Left lobe of liver (tissue), 2 donors: Measurements from ENCODE around the gene SLC66A1. TPM values are rescaled to one million over a fixed set of nuclear protein-coding genes. Genes with fewer than 3 reads are reported as not detected.
"Not testable (repeated sequence)": the region's sequence is repeated elsewhere in the genome, so short reads cannot be mapped to it uniquely, and the experiment has no call there.

Source experiments
- ATAC-seq: fragments of 200-7000 bp; cut with Tn5 transposase; one replicate; pipeline ENCODE4 v1.9.1; 2020; ENCODE audit warnings: mild to moderate bottlenecking, moderate library complexity
- DNase-seq: peaks from one replicate; pipeline ENCODE4 v3.0.0-alpha.2; 2020; ENCODE audit warnings: low spot score
- total RNA-seq: library from RNA; stranded (reverse); gene quantifications from one replicate; pipeline ENCODE4 v1.2.1, GENCODE V29; 2021
- donor health status: DM: no; HTN: no; CAD: no; lungs with moderate emphysema.
- donor health status: DM: no; HTN: yes; CAD: no.

SLC66A1 gene
- total RNA-seq, 1 donor from 2014 or later = 9.1 TPM

GRCh38 chr1:19304081-19304480, 8.0 kb upstream of the SLC66A1 start:
- not testable (repeated sequence) for DNase-seq, ATAC-seq

DNA sequence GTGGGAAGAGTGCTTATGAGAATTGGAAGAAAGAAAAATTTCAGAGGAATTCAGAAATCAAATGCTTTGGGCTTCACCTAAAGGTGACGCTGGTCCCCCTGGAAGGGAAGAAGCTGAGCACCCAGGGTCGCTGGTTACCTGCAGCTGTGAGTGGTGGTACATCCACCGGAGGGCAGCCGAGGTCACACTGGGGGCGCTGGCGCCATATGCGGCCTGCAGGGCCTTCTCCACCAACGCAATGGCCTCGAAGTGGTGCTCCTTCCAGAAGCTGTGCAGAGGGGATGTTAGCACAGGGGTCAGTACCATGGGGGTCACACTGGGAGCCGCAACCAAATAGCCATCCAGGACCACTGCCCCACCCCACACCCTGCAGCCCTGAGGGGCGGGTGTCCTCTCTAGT, 6.2 kb upstream of the SLC66A1 start:
- DNase-seq = no peak

DNA sequence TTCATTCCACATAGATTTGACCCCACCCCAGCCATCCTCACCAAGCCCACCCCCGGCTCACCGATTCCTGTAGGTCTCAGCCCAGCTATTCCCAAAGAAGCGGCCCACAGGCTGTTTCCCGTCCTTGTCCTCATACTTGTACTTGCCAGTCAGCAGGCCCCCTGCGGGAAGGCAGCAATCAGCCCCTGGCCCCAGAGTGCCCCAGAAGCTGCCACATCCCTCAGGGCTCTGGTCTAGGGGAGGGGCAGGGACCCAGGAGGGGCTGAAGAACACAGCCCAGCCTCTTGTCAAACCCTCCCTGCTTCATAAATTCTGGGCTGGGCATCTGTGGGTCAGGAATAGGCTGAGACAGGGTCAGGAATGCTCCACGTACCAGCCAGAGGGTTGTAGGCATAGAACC, 5.2 kb upstream of the SLC66A1 start:
- ATAC-seq (no peak), DNase-seq (no peak)

More for the DNA sequence above, 6.2 kb upstream of the SLC66A1 start:
- no peak for ATAC-seq

GRCh38 chr1:19307794-19308508, 4.2 kb upstream of the SLC66A1 start:
- no peak for DNase-seq
- no peak for ATAC-seq

GRCh38 chr1:19308509-19308907, 3.6 kb upstream of the SLC66A1 start:
- no peak for ATAC-seq
- no peak for DNase-seq

- ATAC-seq = no peak
- no peak for DNase-seq
Measured at GRCh38 chr1:19309123-19309813, 2.9 kb upstream of the SLC66A1 start.

DNA sequence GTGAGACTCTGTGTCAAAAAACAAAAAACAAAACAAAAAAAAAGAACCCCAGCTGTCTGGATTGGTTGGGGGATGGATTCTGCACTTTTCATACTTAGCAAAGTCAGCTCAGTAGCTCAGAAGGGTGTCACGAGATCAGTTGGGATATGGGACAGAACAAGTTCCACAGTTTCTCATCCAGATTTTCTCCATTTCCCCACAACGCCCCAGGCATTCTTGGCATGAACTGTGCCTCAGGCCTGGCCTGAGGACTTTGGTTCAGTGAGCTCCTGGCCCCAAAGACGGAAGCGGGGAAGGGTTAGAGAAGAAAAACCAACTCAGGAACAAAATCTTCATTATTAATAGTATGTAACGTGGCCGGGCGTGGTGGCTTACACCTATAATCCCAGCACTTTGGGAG, 2.1 kb upstream of the SLC66A1 start:
- no peak for ATAC-seq
- no peak for DNase-seq

DNA sequence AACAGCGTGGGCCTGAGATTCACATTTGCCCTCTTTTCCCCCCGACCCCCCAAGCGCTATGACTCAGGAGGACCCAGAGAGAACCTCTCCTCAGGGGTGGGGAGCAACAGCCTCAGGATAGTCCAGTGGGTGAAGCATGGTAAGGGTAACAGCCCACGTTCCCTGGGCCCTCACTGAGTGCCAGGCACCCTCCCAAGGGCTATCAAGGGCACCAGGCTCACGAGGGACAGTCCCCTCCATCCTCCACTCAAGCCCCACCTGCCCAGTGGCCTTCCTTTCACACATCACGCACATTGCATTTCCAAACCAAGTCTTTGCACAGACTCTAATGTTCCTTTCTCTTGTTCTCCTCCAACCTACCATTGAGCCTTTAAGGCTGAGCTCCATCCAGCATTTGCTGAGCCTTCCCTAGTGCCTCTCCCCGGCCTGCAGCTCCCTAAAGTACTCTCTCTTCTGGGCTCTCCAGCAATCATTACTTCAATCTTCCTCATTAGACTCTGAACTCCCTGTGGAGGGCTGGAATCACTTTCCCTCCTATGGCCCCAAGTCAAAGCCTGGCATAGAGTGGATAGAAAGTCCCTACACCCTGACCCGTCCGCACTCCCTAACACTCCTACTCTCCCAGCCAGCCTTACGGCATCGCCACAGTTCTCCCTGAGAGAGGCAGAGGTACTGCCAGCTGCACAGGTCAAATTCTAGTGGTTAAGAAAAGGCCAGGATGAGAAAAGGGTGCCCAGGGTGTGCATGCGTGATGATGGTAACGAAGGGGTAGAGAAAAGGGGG, 1.2 kb upstream of the SLC66A1 start:
- peak; percentile 46 for DNase-seq
- peak; percentile 36 for ATAC-seq

DNA sequence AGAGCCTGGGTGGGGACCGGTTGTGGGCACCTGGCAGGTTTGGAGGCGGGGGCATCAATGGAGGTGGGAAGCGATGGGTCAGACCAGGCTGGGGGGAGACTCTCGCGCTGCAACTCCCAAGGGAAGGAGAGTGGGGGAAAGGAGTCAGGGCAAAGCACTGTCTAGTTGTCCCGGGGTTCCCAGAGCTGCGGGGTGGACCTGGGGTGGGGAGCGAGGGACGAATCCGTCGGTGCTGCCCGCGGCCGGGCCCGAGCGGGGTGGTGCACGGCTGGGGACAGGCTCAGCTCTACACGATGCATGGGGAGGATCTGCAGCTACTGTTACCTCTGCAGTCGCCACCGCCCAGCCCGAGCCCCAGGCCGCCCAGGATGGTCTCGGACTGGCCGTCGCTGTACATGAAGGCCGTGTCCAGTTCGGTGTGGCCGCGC, 609 bp upstream of the SLC66A1 start:
- DNase-seq = no peak
- ATAC-seq = no peak

GRCh38 chr1:19312782-19313635, 883 bp downstream of the SLC66A1 start:
- DNase-seq (no peak), ATAC-seq (peak; percentile 50)

GRCh38 chr1:19313636-19313959, 1.5 kb downstream of the SLC66A1 start:
- ATAC-seq = no peak
- DNase-seq = no peak

- no peak for DNase-seq
Measured at GRCh38 chr1:19313961-19314882, 2.1 kb downstream of the SLC66A1 start.

GRCh38 chr1:19315378-19316198, 3.5 kb downstream of the SLC66A1 start:
- DNase-seq (no peak), ATAC-seq (no peak)

More at GRCh38 chr1:19313961-19314882, 2.1 kb downstream of the SLC66A1 start:
- no peak for ATAC-seq

- ATAC-seq (no peak), DNase-seq (no peak)
Measured at GRCh38 chr1:19317126-19317910, 5.2 kb downstream of the SLC66A1 start.

DNA sequence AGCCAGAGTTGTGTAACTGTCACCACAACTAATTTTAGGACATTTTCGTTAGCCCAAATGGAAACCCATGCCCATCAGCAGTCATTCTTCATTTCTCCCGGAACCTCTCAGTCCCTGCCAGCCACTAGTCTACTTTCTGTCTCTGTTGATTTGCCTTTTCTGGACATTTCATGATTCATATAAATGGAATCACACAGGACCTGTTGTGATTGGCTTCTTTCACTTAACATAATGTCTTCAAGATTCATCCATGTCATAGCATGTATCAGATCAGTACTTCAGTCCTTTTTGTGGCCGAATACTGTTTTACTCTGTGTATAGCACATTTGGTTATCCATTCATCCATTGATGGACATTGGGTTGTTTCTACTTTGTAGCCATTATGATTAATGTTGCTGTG, 7.1 kb downstream of the SLC66A1 start:
- ATAC-seq (no peak), DNase-seq (no peak)

DNA sequence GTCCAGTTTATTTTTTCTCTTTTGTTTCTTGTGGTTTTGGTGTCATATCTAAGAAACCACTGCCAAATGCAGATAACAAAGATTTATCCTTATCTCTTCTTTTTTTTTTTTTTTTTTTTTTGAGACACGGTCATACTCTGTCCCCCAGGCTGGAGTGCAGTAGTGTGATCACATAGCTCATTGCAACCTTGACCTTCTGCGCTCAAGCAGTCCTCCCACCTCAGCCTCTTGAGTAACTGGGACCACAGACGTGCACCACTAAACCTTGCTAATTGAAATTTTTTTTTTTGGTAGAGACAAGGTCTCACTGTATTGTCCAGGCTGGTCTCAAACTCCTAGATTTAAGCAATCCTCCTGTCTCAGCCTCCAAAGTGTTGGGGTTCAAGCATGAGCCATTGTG, 8.9 kb downstream of the SLC66A1 start:
- no peak for ATAC-seq
- DNase-seq = no peak

- DNase-seq (no peak), ATAC-seq (no peak)
Measured at GRCh38 chr1:19322481-19322880, 10.4 kb downstream of the SLC66A1 start.

GRCh38 chr1:19323987-19324664, 12.0 kb downstream of the SLC66A1 start:
- ATAC-seq (no peak), DNase-seq (no peak)
